Fibroblast of lung (primary cell): ENCODE data around the gene SLC12A4.
"Not testable (repeated sequence)": the region's sequence is repeated elsewhere in the genome, so short reads cannot be mapped to it uniquely, and the experiment has no call there.

Experiments
- CTCF ChIP-seq, 2 donors: IDR thresholded peaks in 1 of 2; conservative IDR thresholded peaks in 1 of 2; 1 replicate in 1 of 2; 2 replicates in 1 of 2; pipeline ENCODE4 v1.5.1; 2011 to 2012; ENCODE audit warnings: low read length in 2 of 2, control low read depth in 1 of 2, inconsistent platforms in 1 of 2, low read depth in 1 of 2, mild to moderate bottlenecking in 1 of 2
- EZH2 ChIP-seq: IDR thresholded peaks from 2 replicates; pipeline ENCODE4 v1.5.1; 2012; ENCODE audit warnings: low read length, control low read depth, mild to moderate bottlenecking; ENCODE audit errors: missing control alignments

GRCh38 chr16:67972285-67972684 is 3.8 kb upstream of the SLC12A4 start:
- not testable (repeated sequence) for TF ChIP-seq CTCF (conservative IDR thresholded peaks at IDR 0.05 in 1 of 2, IDR thresholded peaks at IDR 0.05 in 1 of 2; ENCODE audit: low read depth in 1 of 2, low read length in 2 of 2); EZH2
